Neural cell (in vitro differentiated cells): Measurements from ENCODE around the gene FLT3LG. TPM values are rescaled to one million over a fixed set of nuclear protein-coding genes. Genes with fewer than 3 reads are reported as not detected.

ENCODE experiments used
- H2AFZ ChIP-seq: fragments of 200-600, 300-800 bp; sonication (generic), shearing (Covaris generic); 2 replicates; pipeline ENCODE4 v1.6.0; 2014; ENCODE audit warnings: low read depth, mild to moderate bottlenecking, antibody characterized with exemption, low read length, moderate library complexity
- H3F3A ChIP-seq: fragments of 200-600 bp; shearing (Covaris generic); 2 replicates; pipeline ENCODE4 v1.6.1; 2016; ENCODE audit warnings: mild to moderate bottlenecking, moderate library complexity, mixed read lengths, antibody characterized with exemption, low read length; ENCODE audit not compliant: insufficient read depth, poor library complexity, severe bottlenecking
- H3K27ac ChIP-seq: fragments of 200-600, 300-800 bp; sonication (generic), shearing (Covaris generic); 2 replicates; pipeline ENCODE4 v1.5.1; 2014; ENCODE audit warnings: mild to moderate bottlenecking, low read length, moderate library complexity
- H3K27me3 ChIP-seq: fragments of 300-800, 200-600 bp; sonication (generic), shearing (Covaris generic); 2 replicates; pipeline ENCODE4 v1.6.0; 2014; ENCODE audit warnings: mild to moderate bottlenecking, low read depth, low read length, moderate library complexity; ENCODE audit not compliant: insufficient read depth
- H3K36me3 ChIP-seq: fragments of 300-800, 200-600 bp; sonication (generic), shearing (Covaris generic); 2 replicates; pipeline ENCODE4 v1.5.1; 2014; ENCODE audit warnings: mild to moderate bottlenecking, antibody characterized with exemption, low read length, moderate library complexity; ENCODE audit not compliant: insufficient read depth
- H3K4me2 ChIP-seq: fragments of 300-800, 200-600 bp; sonication (generic), shearing (Covaris generic); 2 replicates; pipeline ENCODE4 v1.6.0; 2014; ENCODE audit warnings: mild to moderate bottlenecking, low read length
- H3K4me3 ChIP-seq: fragments of 300-800, 200-600 bp; sonication (generic), shearing (Covaris generic); 2 replicates; pipeline ENCODE4 v1.5.1; 2014; ENCODE audit warnings: mild to moderate bottlenecking, low read length, moderate library complexity
- H3K79me2 ChIP-seq: fragments of 200-600 bp; shearing (Covaris generic); replicated peaks from 2 replicates; pipeline ENCODE4 v1.6.0; 2014; ENCODE audit warnings: mild to moderate bottlenecking, low read length, moderate library complexity; ENCODE audit not compliant: insufficient read depth
- H3K9ac ChIP-seq: fragments of 300-800, 200-600 bp; sonication (generic), shearing (Covaris generic); 2 replicates; pipeline ENCODE4 v1.6.1; 2016; ENCODE audit warnings: mild to moderate bottlenecking, low read length, mixed read lengths
- H3K9me2 ChIP-seq: fragments of 200-600 bp; shearing (Covaris generic); 2 replicates; pipeline ENCODE4 v1.6.1; 2016; ENCODE audit warnings: mild to moderate bottlenecking, low read length, mixed read lengths; ENCODE audit not compliant: insufficient read depth
- H3K9me3 ChIP-seq: fragments of 200-600, 300-800 bp; sonication (generic), shearing (Covaris generic); 2 replicates; pipeline ENCODE4 v1.6.1; 2016; ENCODE audit warnings: mild to moderate bottlenecking, mixed run types, low read length, moderate library complexity, mixed read lengths
- H4K20me1 ChIP-seq: fragments of 200-600 bp; shearing (Covaris generic); 2 replicates; pipeline ENCODE4 v1.6.1; 2016; ENCODE audit warnings: mild to moderate bottlenecking, mixed run types; ENCODE audit not compliant: insufficient read depth
- CTCF ChIP-seq: fragments of 450-650 bp; IDR thresholded peaks from 2 replicates; pipeline ENCODE4 v1.5.1; 2014; ENCODE audit warnings: antibody characterized with exemption, mild to moderate bottlenecking, moderate library complexity; ENCODE audit not compliant: poor library complexity, severe bottlenecking
- EP300 ChIP-seq: fragments of 450-650 bp; conservative IDR thresholded peaks from 2 replicates; pipeline ENCODE4 v1.6.1; 2014; ENCODE audit warnings: antibody characterized with exemption, mild to moderate bottlenecking, moderate library complexity; ENCODE audit not compliant: poor library complexity, severe bottlenecking
- EZH2 ChIP-seq: fragments of 200-600, 300-800 bp; shearing (Covaris generic), sonication (generic); IDR thresholded peaks from 2 replicates; pipeline ENCODE4 v1.6.1; 2014; ENCODE audit warnings: antibody characterized with exemption, low read length, borderline replicate concordance, mild to moderate bottlenecking; ENCODE audit not compliant: insufficient read depth, poor library complexity, severe bottlenecking
- MXI1 ChIP-seq: fragments of 450-650 bp; conservative IDR thresholded peaks from 2 replicates; pipeline ENCODE4 v1.6.1; 2014; ENCODE audit warnings: antibody characterized with exemption, mild to moderate bottlenecking; ENCODE audit not compliant: poor library complexity, severe bottlenecking
- POLR2AphosphoS5 ChIP-seq: IDR thresholded peaks from 2 replicates; pipeline ENCODE4 v1.6.1; 2012
- RAD21 ChIP-seq: fragments of 450-650 bp; conservative IDR thresholded peaks from 2 replicates; pipeline ENCODE4 v1.6.1; 2014; ENCODE audit warnings: antibody characterized with exemption, mild to moderate bottlenecking, moderate library complexity
- REST ChIP-seq: IDR thresholded peaks from 2 replicates; pipeline ENCODE4 v1.6.1; 2012; ENCODE audit warnings: borderline replicate concordance
- SMC3 ChIP-seq: fragments of 450-650 bp; conservative IDR thresholded peaks from 2 replicates; pipeline ENCODE4 v1.6.1; 2014; ENCODE audit warnings: antibody characterized with exemption, mild to moderate bottlenecking, moderate library complexity; ENCODE audit not compliant: poor library complexity
- TAF1 ChIP-seq: IDR thresholded peaks from 2 replicates; pipeline ENCODE4 v1.6.1; 2012; ENCODE audit warnings: low read depth
- polyA plus RNA-seq: library from polyadenylated mRNA; depleted of rRNA; stranded (reverse); fragments of >200 nt; gene quantifications from 2 replicates; pipeline ENCODE4 v1.2.3, GENCODE V29; 2014

The FLT3LG gene
- polyA plus RNA-seq, 1 donor from 2014 or later = not detected

GRCh38 chr19:49481020-49481683 is 7.1 kb downstream of the FLT3LG start:
- no peaks in the 10 kb centered on the region for H4K20me1 ChIP-seq
- H3K4me3 ChIP-seq = no peak overlapping the region
- no peaks in the 10 kb centered on the region for H3F3A ChIP-seq
- H3K27me3 ChIP-seq = no peaks in the 10 kb centered on the region
- H2AFZ ChIP-seq = no peak overlapping the region
- no peaks in the 10 kb centered on the region for H3K9me2 ChIP-seq
- no peaks in the 10 kb centered on the region for H3K79me2 ChIP-seq
- no peaks in the 10 kb centered on the region for H3K36me3 ChIP-seq
- H3K9me3 ChIP-seq = no peaks in the 10 kb centered on the region
- no peak overlapping the region for H3K4me2 ChIP-seq
- H3K9ac ChIP-seq = no peak overlapping the region
- TF ChIP-seq CTCF (no peak), TAF1 (no peak), EP300 (no peak), REST (no peak), RAD21 (no peak), POLR2AphosphoS5 (no peak), EZH2 (no peak), SMC3 (no peak), MXI1 (no peak)
- no peak overlapping the region for H3K27ac ChIP-seq

GRCh38 chr19:49486232-49486631 is 12.2 kb downstream of the FLT3LG start:
- Histone ChIP-seq H3K9ac (no peak overlapping the region), H3K27ac (no peak overlapping the region)

More at GRCh38 chr19:49486232-49486631, 12.2 kb downstream of the FLT3LG start:
- no peak overlapping the region for H3K4me2 ChIP-seq
- no peak overlapping the region for H2AFZ ChIP-seq
- H3K36me3 ChIP-seq = no peaks in the 10 kb centered on the region
- TF ChIP-seq EP300 (no peak), MXI1 (no peak), REST (no peak)
- no peaks in the 10 kb centered on the region for H3K9me2 ChIP-seq
- H3K79me2 ChIP-seq = peaks cover 28% of the 10 kb centered on the region
- H3K4me3 ChIP-seq = no peak overlapping the region
- no peaks in the 10 kb centered on the region for H3F3A ChIP-seq
- no peaks in the 10 kb centered on the region for H3K9me3 ChIP-seq
- no peaks in the 10 kb centered on the region for H3K27me3 ChIP-seq
- peaks cover 11% of the 10 kb centered on the region for H4K20me1 ChIP-seq
